IMR-90 (cell line): Measurements from ENCODE around the gene HPN.

ENCODE experiments used
- BHLHE40 ChIP-seq: fragments of 150-350 bp; IDR thresholded peaks from 2 replicates; pipeline ENCODE4 v1.6.1; 2016; ENCODE audit warnings: mild to moderate bottlenecking, low read depth, low read length
- CEBPB ChIP-seq: IDR thresholded peaks from 2 replicates; pipeline ENCODE4 v1.6.1; 2012; ENCODE audit warnings: low read depth, low read length, improper control_type of control experiment
- CTCF ChIP-seq: conservative IDR thresholded peaks from 2 replicates; pipeline ENCODE4 v1.5.1; 2012; ENCODE audit warnings: mild to moderate bottlenecking, low read depth, low read length, improper control_type of control experiment
- FOS ChIP-seq: fragments of 150-350 bp; IDR thresholded peaks from 2 replicates; pipeline ENCODE4 v1.6.1; 2016; ENCODE audit warnings: low read depth, low read length
- MAZ ChIP-seq: IDR thresholded peaks from 2 replicates; pipeline ENCODE4 v1.6.1; 2012; ENCODE audit warnings: low read depth, mild to moderate bottlenecking, low read length, improper control_type of control experiment, moderate library complexity, borderline replicate concordance
- POLR2A ChIP-seq: IDR thresholded peaks from 2 replicates; pipeline ENCODE4 v1.6.1; 2012; ENCODE audit warnings: mild to moderate bottlenecking, low read depth, low read length

- TF ChIP-seq FOS (no peak), POLR2A (no peak), CEBPB (no peak), MAZ (no peak), CTCF (no peak), BHLHE40 (no peak)
These were observed 39.4 kb upstream of the HPN start for GRCh38 chr19:35002037-35002535.
